DMS79 (cell line): ENCODE results near the gene UGGT2.
"Not testable (repeated sequence)": the region's sequence is repeated elsewhere in the genome, so short reads cannot be mapped to it uniquely, and the experiment has no call there.

ENCODE experiments used
- DNase-seq: peaks from one replicate; lab custom pipeline; 2025; lab: John Stamatoyannopoulos, UW

The UGGT2 gene

GRCh38 chr13:95793018-95793555 is 260.1 kb downstream of the UGGT2 start:
- DNase-seq = no peak

GRCh38 chr13:95791084-95791722 is 262.0 kb downstream of the UGGT2 start:
- no peak for DNase-seq

GRCh38 chr13:95789315-95789714 is 263.9 kb downstream of the UGGT2 start:
- not testable (repeated sequence) for DNase-seq

- no peak for DNase-seq
These were observed 265.1 kb downstream of the UGGT2 start for GRCh38 chr13:95788100-95788463.

- no peak for DNase-seq
These were observed 265.7 kb downstream of the UGGT2 start for GRCh38 chr13:95787356-95788099.

- DNase-seq = no peak
These were observed 268.3 kb downstream of the UGGT2 start for GRCh38 chr13:95784900-95785290.

- DNase-seq = no peak
These were observed 268.9 kb downstream of the UGGT2 start for GRCh38 chr13:95784161-95784899.

GRCh38 chr13:95783747-95784146 is 269.5 kb downstream of the UGGT2 start:
- no peak for DNase-seq

- not testable (repeated sequence) for DNase-seq
These were observed 271.3 kb downstream of the UGGT2 start for GRCh38 chr13:95781940-95782339.

GRCh38 chr13:95781016-95781415 is 272.2 kb downstream of the UGGT2 start:
- DNase-seq = no peak

GRCh38 chr13:95779522-95779921 is 273.7 kb downstream of the UGGT2 start:
- DNase-seq = no peak

GRCh38 chr13:95771905-95772304 is 281.3 kb downstream of the UGGT2 start:
- DNase-seq = no peak

- no peak for DNase-seq
These were observed 289.6 kb downstream of the UGGT2 start for GRCh38 chr13:95763601-95764000.

- not testable (repeated sequence) for DNase-seq
These were observed 290.6 kb downstream of the UGGT2 start for GRCh38 chr13:95762626-95763025.

GRCh38 chr13:95756072-95756471 is 297.1 kb downstream of the UGGT2 start:
- no peak for DNase-seq

- DNase-seq = no peak
These were observed 299.1 kb downstream of the UGGT2 start for GRCh38 chr13:95754069-95754468.

- DNase-seq = no peak
These were observed 300.5 kb downstream of the UGGT2 start for GRCh38 chr13:95752677-95753076.
